Left lung (tissue), 10 donors: ENCODE measurements around the gene SLC12A5. TPM values are rescaled to one million over a fixed set of nuclear protein-coding genes. Genes with fewer than 3 reads are reported as not detected.
A peak's percentile ranks its signal among the peaks of the same experiment; 100 is the strongest.
"Not testable (repeated sequence)": the region's sequence is repeated elsewhere in the genome, so short reads cannot be mapped to it uniquely, and the experiment has no call there.

Source experiments
- ATAC-seq: fragments of 200-7000 bp; cut with Tn5 transposase; one replicate; pipeline ENCODE4 v1.9.1; 2020; ENCODE audit warnings: moderate library complexity
- DNase-seq, 4 donors: peaks; one replicate each; pipeline ENCODE4 v3.0.0-alpha.2; 2013 to 2020
- H3K27ac ChIP-seq, 2 donors: fragments of 200-600 bp; sonication (generic) in 1 of 2; one replicate each; pipeline versions ENCODE4 v1.5.0 to v1.8.0; 2020 to 2021
- H3K27me3 ChIP-seq, 2 donors: fragments of 200-600 bp; sonication (generic) in 1 of 2; one replicate each; pipeline versions ENCODE4 v1.5.0 to v1.8.0; 2020 to 2021
- H3K36me3 ChIP-seq, 2 donors: fragments of 200-600 bp; sonication (generic) in 1 of 2; one replicate each; pipeline versions ENCODE4 v1.5.0 to v1.8.0; 2020 to 2021
- H3K4me1 ChIP-seq, 2 donors: fragments of 200-600 bp; one replicate each; pipeline ENCODE4 v1.8.0; 2021
- H3K4me3 ChIP-seq, 2 donors: fragments of 200-600 bp; sonication (generic) in 1 of 2; one replicate each; pipeline versions ENCODE4 v1.5.0 to v1.8.0; 2020 to 2021; ENCODE audit warnings: mild to moderate bottlenecking in 1 of 2
- H3K9me3 ChIP-seq, 2 donors: fragments of 200-600 bp; sonication (generic) in 1 of 2; one replicate each; pipeline versions ENCODE4 v1.5.0 to v1.8.0; 2020 to 2021
- CTCF ChIP-seq, 2 donors: fragments of 200-600 bp; sonication (generic) in 1 of 2; IDR thresholded peaks; one replicate each; pipeline versions ENCODE4 v1.5.0 to v1.8.0; 2021; ENCODE audit warnings: antibody characterized with exemption in 2 of 2
- intact Hi-C, 2 donors: fragments of 100-400 bp; cut with DNase I; formaldehyde crosslinking; loops; one replicate each; pipeline versions ENCODE4 v1.11.2 to v1.14.2; 2022
- polyA plus RNA-seq, 6 donors: library from polyadenylated mRNA; unstranded; fragments of 120-200 nt; gene quantifications; one replicate each; pipeline ENCODE4 v1.2.1, GENCODE V29; 2013; ENCODE audit not compliant: insufficient read length in 6 of 6
- total RNA-seq, 2 donors: library from RNA; stranded (reverse); fragmentation: NEBNext Ultra II Directional; extraction: Animal tissue kit (Norgen Biotek cat#: 25700); gene quantifications; one replicate each; pipeline ENCODE4 v1.2.1, GENCODE V29; 2021
- donor health status: DM: no; HTN: yes; CAD: no.
- donor health status: DM: no; HTN: no; CAD: no.

The SLC12A5 gene
- total and polyA plus RNA-seq, 8 donors, result 0.71 to 2.9 (median 1.5) TPM

GRCh38 chr20:46089167-46089416 lies 60.1 kb downstream of the SLC12A5 start:
- Histone ChIP-seq H3K27ac (peak overlapping the region; percentile 96 to 99), H3K9me3 (no peaks in the 10 kb centered on the region), H3K27me3 (no peaks in the 10 kb centered on the region), H3K4me3 (peak overlapping the region; percentile 74 to 84), H3K36me3 (no peaks in the 10 kb centered on the region), H3K4me1 (peaks cover 31 to 56% of the 10 kb centered on the region in 2 donors)
- no peak for TF ChIP-seq CTCF (IDR thresholded peaks at IDR 0.05)
- intact Hi-C loops, result loop anchor here in 1 of 2 donors (5.0 kb wide), 1 partner anchor 77 kb away; no protein-coding TSS in a partner anchor
- peak; percentile 68 for ATAC-seq
- peak in 1 of 4 donors; percentile 24 for DNase-seq

GRCh38 chr20:46089417-46090388 lies 60.7 kb downstream of the SLC12A5 start, which contains the start of gene NCOA5:
Gene NCOA5, minus strand, starts transcription at chr20:46089962. Its CDS starts 10,538 bp downstream, at chr20:46079424.
- H3K36me3 ChIP-seq, result no peaks in the 10 kb centered on the region
- H3K4me3 ChIP-seq, result peak within 1 kb of the TSS; percentile 74 to 84
- ATAC-seq (peak; percentile 96), DNase-seq (peak; percentile 96 to 98 (median 97))
- intact Hi-C loops, result loop anchor here in 1 of 2 donors (5.0 kb wide), 1 partner anchor 77 kb away; no protein-coding TSS in a partner anchor
- peak in 1 of 2 donors; percentile 13 for TF ChIP-seq CTCF (IDR thresholded peaks at IDR 0.05)
- H3K27me3 ChIP-seq, result no peaks in the 10 kb centered on the region
- H3K4me1 ChIP-seq, result peaks cover 30 to 50% of the 10 kb centered on the region in 2 donors
- no peaks in the 10 kb centered on the region for H3K9me3 ChIP-seq
- peak within 1 kb of the TSS; percentile 96 to 99 for H3K27ac ChIP-seq

GRCh38 chr20:46091622-46092535 lies 62.9 kb downstream of the SLC12A5 start:
- H3K4me3 ChIP-seq, H3K27ac ChIP-seq, ATAC-seq, H3K36me3 ChIP-seq, intact Hi-C loops, H3K9me3 ChIP-seq, H3K27me3 ChIP-seq: not testable (repeated sequence)
- peaks cover 15 to 28% of the 10 kb centered on the region in 2 donors for H3K4me1 ChIP-seq
- peak in 1 of 4 donors; percentile 77 for DNase-seq

GRCh38 chr20:46093531-46093930 lies 64.5 kb downstream of the SLC12A5 start:
- H3K27me3 ChIP-seq, result peaks cover 3 to 21% of the 10 kb centered on the region in 2 donors
- intact Hi-C loops, result no loop called here
- H3K4me1 ChIP-seq, result peaks cover 0 to 12% of the 10 kb centered on the region in 2 donors
- DNase-seq (no peak), ATAC-seq (no peak)
- no peak for TF ChIP-seq CTCF (IDR thresholded peaks at IDR 0.05)
- H3K4me3 ChIP-seq, result no peak overlapping the region
- no peaks in the 10 kb centered on the region for H3K36me3 ChIP-seq
- H3K27ac ChIP-seq, result no peak overlapping the region
- H3K9me3 ChIP-seq, result no peaks in the 10 kb centered on the region

GRCh38 chr20:46099491-46100287 lies 70.7 kb downstream of the SLC12A5 start:
- Histone ChIP-seq H3K4me3 (no peak overlapping the region), H3K9me3 (no peaks in the 10 kb centered on the region), H3K36me3 (no peaks in the 10 kb centered on the region), H3K27me3 (peaks cover 26 to 77% of the 10 kb centered on the region in 2 donors), H3K27ac (no peak overlapping the region), H3K4me1 (no peaks in the 10 kb centered on the region)
- peak; percentile 37 for ATAC-seq
- intact Hi-C loops, result no loop called here
- peak in 1 of 4 donors; percentile 79 for DNase-seq
- TF ChIP-seq CTCF (IDR thresholded peaks at IDR 0.05), result no peak

- H3K36me3 ChIP-seq, H3K9me3 ChIP-seq, H3K4me3 ChIP-seq, DNase-seq, ATAC-seq, H3K27ac ChIP-seq, H3K4me1 ChIP-seq, intact Hi-C loops: not testable (repeated sequence)
- H3K27me3 ChIP-seq, result peaks cover 26 to 80% of the 10 kb centered on the region in 2 donors
Measured at GRCh38 chr20:46100444-46100843, 71.4 kb downstream of the SLC12A5 start.
